NCI-H1092 treated with DMSO at 0.1 percent for 48 hours (cell line): ENCODE data around the gene TLR6.
"Not testable (repeated sequence)": the region's sequence is repeated elsewhere in the genome, so short reads cannot be mapped to it uniquely, and the experiment has no call there.

Experiments used
- DNase-seq: peaks from one replicate; lab custom pipeline; 2025; lab: John Stamatoyannopoulos, UW

TLR6 gene

GRCh38 chr4:38822748-38823303 lies 33.8 kb downstream of the TLR6 start:
- no peak for DNase-seq

GRCh38 chr4:38821739-38822138 lies 34.9 kb downstream of the TLR6 start:
- DNase-seq, result no peak

GRCh38 chr4:38820329-38821061 lies 36.1 kb downstream of the TLR6 start:
- DNase-seq, result no peak

- no peak for DNase-seq
These were observed 37.0 kb downstream of the TLR6 start for GRCh38 chr4:38819569-38819968.

- no peak for DNase-seq
These were observed 38.1 kb downstream of the TLR6 start for GRCh38 chr4:38818441-38818976.

- DNase-seq, result no peak
These were observed 40.5 kb downstream of the TLR6 start for GRCh38 chr4:38815885-38816782.

GRCh38 chr4:38814386-38814785 lies 42.2 kb downstream of the TLR6 start:
- DNase-seq, result no peak

- no peak for DNase-seq
These were observed 45.3 kb downstream of the TLR6 start for GRCh38 chr4:38811297-38811696.

GRCh38 chr4:38807462-38807861 lies 49.2 kb downstream of the TLR6 start:
- not testable (repeated sequence) for DNase-seq

GRCh38 chr4:38806251-38806650 lies 50.4 kb downstream of the TLR6 start:
- not testable (repeated sequence) for DNase-seq

GRCh38 chr4:38805530-38806145 lies 51.0 kb downstream of the TLR6 start:
- DNase-seq, result no peak

- DNase-seq, result no peak
These were observed 51.8 kb downstream of the TLR6 start, which contains the start of gene TLR1 for GRCh38 chr4:38804654-38805295. TSS of gene TLR1 (minus strand) at chr4:38804791. CDS start at chr4:38798831, 5,960 bp downstream.

GRCh38 chr4:38803833-38804653 lies 52.6 kb downstream of the TLR6 start:
- no peak for DNase-seq

GRCh38 chr4:38802561-38803355 lies 53.9 kb downstream of the TLR6 start:
- no peak for DNase-seq

GRCh38 chr4:38800961-38801450 lies 55.6 kb downstream of the TLR6 start:
- no peak for DNase-seq

GRCh38 chr4:38800366-38800765 lies 56.3 kb downstream of the TLR6 start:
- no peak for DNase-seq

GRCh38 chr4:38795087-38795486 lies 61.5 kb downstream of the TLR6 start:
- no peak for DNase-seq

GRCh38 chr4:38794051-38794450 lies 62.6 kb downstream of the TLR6 start:
- no peak for DNase-seq

GRCh38 chr4:38791010-38791409 lies 65.6 kb downstream of the TLR6 start:
- DNase-seq, result no peak

- DNase-seq, result no peak
These were observed 68.3 kb downstream of the TLR6 start for GRCh38 chr4:38788317-38788716.
